NCI-H748 (cell line): ENCODE results near the gene BPIFB2.

Experiments used
- DNase-seq: peaks from one replicate; lab custom pipeline; 2025; ENCODE audit not compliant: unreplicated experiment; lab: John Stamatoyannopoulos, UW

Gene BPIFB2

DNA sequence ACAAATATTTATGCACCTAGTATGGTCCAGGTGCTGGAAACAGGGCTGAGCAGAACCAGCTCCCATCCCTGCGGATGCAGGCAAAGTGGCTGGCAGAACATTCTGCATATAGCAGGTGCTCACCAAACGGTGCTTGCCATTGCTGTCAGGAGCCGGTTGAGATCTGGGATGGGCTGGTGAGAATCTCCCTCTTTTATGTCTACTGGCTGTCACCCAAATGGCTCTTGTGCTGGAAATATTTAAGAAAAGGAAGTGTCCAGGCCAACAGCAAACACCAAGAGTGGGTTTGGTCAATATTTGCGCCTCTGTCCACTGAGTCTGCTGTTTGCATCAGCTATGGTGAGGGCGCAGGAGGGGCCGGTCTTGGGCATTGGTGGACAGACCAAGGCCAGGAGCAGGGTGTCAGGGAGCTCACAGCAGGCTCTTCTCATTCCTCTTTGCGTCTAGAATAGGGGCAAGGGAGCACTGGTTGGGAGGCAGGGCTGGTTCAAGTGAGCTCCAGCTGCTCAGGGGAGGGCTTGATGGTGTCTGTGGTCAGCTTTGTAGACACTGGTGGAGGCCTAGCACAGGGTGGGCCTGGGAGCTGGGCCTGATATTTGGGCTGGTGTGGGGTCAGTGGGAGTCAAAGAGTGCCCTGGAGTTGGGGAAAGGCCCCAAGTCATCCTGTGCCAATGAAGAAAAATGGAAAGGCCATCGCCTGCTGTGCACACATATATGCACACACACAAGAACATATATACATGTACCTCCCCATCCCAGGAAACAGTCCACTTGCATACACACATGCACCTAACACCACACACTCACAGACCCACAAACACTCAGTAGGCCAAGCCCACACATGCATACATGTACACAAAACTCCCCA is 1.4 kb upstream of the BPIFB2 start:
- no peak for DNase-seq

DNA sequence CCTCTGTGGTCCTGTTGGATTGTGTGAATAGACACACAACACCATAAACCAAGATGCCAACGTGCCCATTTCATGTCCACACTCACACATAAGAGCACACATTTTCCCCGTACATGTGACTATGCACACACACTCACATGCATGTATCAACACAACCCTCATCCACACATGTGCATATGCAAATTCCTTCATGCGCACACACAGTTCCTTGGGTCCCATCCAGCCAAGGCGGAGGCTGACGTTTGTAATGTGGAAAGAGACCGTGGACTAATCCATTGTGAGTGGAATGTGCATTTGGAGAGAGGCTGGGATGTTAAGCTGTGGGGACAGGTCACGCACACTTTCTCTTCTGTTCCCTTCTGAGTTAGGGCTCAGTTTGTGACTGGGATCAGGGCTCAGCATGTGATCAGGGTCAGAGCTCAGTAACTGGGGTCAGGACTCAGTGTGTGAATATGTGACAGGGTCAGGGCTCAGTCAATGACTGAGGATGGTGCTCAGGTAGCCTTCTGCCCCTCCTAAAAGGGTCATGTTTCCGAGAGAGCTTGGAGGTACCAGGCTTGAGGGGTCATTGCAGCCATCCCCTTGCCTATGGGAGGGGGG is 628 bp upstream of the BPIFB2 start:
- DNase-seq: no peak

DNA sequence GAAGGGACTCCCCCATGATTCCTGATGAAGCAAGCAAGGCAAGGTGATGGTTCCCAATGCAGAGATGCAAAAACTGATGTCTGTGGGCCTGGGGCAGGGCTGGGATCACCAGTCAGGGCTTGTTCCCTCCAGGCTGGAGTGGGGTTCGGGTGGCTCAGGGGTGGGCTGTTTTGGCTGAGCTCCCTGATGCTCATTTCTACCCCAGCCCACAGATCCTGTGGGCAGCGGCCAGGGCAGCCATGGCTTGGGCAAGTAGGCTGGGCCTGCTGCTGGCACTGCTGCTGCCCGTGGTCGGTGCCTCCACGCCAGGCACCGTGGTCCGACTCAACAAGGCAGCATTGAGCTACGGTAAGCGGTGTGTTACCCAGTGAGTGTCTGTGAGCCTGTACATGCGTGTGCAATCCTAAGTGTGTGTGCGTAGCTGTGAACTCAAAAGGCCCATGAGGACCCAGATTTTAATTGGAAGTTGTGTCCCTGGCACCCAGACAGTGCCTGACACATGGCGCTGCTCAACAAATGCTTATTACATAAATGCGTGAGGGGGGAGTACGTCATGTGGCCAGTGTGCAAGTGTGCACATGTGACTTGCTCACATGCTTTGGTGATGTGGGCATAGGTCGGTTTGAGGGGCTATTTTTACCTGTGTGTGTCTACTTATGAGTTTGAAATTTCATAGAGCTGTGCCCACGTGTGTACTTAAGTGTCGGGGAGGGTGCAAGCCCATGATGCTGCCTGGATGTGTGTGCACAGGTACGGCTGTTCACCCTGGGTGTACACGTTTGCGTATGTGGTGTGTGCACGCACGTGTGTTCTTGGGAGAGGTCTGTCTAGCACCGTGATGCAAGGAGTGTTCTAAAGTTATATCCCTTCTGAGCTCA is 1.1 kb downstream of the BPIFB2 start:
- no peak for DNase-seq

DNA sequence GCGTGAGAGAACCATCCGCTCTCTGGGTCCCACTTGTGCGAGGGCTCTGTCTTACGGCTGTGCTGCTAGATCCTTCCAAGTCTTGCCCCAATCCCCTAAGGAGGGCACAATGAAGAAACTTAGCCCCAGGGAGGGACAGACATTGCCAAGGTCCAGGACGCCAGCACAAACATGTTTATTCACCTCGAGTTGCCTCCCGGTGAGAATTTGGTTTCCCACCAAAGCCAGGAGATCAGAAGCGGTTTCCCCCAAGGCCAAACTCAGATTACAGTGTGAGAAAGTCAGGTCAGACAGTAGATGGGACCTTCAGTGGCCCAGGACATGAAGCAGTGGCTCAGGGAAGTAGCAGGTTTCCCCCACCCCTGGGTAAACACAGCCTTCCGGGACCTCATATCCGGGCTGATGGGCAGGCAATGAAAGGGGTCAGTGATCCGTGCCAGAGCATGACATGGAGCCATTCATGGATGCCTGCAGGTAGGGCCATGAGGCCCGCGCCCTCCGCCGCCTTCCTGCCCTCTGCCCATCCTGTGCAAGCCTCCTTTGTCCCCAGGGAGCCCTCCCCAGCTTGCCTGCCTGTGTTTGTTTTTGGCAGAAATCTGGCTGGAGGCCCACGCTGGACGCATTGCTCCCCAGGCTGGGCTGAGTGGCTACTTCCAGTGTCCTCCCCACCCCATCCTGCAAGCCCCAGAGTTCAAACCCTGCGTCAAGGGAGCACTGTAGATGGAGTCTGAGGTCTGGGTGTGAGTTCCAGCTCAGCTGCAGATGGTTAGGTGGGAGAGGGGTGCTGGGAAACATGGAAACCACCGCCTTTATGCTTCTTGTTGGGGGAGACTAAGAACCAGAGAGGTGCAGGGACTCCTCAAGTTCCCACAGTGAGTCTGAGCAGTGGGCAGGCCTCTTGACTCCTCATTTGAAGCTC is 2.0 kb downstream of the BPIFB2 start:
- DNase-seq: peak; percentile 45

DNA sequence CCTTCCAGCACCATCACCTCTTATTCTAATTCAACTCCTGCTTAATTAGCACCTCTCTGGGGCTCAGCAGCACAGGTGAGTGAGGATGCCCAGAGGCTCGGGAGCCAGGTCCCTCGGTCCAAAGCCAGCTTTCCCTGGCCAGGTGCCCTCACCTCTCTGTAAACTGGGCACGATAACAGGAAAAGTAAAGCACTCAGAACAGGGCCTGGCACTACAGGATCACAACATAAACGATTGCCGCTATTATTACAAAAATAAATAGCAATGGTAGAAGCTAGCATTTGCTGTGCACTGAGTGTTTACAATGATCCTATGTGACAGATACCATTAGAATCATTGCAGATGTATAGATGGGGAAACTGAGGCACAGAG is 2.6 kb downstream of the BPIFB2 start:
- no peak for DNase-seq

DNA sequence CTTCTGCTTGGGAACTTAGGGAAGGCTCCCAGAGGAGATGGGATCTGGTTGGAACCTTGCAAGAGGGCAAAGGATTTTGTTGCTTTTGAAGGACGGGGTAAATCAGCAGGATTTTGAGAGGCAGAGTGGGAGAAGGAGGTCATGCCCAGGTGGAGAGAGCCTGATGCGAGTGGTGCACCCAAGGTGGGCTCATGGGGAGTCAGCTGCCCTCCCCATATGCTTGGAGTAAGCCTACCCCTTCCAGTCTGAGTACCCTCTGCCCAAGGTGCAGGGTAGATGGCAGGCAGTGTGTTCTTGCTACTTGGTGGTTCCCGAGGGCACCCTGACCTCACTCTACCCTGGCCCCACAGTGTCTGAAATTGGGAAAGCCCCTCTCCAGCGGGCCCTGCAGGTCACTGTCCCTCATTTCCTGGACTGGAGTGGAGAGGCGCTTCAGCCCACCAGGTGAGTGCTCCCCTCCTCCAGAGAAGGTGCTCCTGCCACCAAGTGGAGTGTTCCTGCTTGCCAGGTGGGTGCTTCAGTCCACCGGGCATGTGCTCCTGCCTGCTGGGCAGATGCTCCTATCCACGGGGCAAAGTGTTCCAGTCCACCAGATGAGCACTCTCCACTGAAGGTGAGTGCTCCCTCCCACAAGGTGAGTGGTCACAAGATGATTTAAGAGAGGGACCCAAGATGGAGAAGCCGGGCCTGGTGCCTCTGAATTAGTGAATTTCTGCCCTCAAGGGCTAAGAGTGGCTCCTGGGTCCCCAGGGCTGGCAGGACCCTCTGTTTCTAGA is 3.4 kb downstream of the BPIFB2 start:
- no peak for DNase-seq

DNA sequence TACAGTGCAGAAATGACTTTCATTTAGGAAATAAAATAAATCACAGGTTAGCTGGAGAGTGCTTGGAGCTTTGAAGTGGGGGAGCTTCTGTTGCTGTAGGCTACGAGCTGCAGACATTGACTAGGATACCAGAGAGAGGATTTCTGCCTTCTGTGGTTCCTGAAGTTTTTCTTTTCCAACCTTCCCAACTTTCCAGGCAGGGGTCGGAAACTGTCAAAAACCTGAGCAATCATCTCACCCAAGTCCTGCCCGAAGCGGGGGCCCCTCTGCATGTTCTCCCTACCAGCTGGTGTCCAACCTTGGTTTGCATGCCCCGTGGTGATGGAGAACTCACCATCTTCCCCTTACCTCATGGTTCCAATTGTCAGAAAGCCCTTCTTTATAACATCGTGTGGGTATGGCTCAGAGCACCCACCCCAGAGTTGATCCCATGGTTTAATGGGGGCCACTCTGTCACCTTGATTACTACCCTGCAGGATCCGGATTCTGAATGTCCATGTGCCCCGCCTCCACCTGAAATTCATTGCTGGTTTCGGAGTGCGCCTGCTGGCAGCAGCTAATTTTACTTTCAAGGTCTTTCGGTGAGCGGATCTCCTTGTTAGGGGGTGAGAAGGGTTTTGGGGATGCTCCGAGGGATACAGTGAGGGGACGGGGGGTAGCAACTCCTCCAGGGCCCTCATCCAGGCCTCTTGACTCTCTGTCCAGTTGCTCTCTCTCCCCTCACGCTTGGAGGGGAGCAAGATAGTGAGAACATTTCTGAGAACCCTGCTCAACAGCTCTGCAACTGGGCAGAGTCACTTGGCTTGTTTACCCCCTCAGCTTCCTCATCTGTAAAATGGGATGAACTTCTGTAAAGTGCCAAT is 5.1 kb downstream of the BPIFB2 start:
- DNase-seq: no peak

DNA sequence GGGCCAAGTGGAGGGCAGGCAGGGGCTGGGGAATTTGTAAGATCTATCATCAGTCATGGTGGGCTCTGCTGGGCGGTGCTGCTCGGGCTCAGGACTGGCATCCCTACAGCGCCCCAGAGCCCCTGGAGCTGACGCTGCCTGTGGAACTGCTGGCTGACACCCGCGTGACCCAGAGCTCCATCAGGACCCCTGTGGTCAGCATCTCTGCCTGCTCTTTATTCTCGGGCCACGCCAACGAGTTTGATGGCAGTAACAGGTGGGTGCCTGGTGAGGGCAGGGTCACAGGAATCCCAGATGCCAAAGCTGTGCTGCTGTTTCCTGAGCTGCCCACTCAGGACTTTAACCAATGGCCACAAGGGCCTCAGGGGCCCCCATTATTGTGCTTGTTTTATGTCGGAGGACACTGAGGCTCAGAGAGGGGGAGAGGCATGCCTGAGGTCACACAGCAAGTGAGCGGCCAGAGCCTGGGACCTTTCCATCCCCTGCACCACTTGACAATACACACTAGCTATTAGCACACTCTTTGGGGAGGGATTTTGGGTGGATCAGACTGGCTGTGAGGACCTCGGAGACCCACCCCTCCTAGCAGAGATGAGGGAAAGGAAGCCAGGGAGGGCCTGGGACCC is 6.3 kb downstream of the BPIFB2 start:
- DNase-seq: no peak

DNA sequence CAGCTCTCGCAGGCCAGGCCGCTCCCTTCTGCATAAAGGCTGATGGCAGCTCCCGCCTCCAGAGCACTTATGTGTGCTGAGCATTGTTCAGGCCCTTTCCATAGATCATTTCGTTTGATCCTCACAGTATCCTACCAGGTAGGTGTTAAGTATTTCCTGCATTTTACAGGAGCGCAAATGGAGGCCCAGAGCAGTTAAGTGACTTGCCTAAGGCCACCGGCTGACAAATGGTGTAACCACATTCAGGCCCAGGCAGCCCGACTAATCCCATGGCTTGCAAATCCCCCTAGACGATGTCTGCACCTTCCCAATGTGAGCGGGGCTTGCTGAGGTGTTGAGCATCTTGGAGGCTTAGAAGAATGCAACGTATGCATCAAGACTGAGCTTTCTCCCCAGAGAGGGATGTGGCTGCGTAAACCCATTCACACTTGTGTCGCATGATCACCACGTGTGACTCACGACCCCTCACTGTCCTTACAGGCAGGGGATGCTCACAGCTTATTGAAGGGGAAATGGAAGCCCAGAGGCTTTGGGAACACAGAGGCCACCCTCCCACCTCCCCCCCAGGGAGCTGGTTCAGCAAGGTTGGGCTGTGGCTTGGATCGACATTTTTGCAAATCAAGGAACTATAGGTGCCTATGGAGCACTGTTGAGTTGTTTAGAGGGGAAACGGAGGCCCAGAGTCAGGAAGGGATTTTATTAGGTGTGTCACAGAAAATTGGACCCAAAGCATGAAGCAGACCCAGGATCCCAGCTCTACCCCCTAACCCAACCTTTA is 7.0 kb downstream of the BPIFB2 start:
- DNase-seq: no peak

DNA sequence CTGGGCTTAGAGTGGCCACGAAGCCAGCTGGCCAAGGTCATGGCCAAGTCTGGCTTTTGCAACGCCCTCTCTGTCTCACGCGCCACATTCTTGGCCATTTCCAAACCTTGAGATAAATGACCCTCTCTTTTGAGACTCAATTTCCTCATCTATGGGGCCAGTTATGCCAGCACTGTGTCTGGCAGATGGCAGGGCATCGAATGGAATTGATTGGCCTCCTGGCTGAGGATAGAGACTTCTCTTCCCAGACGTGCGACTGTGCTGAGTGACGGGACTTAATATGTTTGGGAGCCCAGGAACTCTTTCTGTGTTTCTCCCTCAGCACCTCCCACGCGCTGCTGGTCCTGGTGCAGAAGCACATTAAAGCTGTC is 7.6 kb downstream of the BPIFB2 start:
- no peak for DNase-seq

DNA sequence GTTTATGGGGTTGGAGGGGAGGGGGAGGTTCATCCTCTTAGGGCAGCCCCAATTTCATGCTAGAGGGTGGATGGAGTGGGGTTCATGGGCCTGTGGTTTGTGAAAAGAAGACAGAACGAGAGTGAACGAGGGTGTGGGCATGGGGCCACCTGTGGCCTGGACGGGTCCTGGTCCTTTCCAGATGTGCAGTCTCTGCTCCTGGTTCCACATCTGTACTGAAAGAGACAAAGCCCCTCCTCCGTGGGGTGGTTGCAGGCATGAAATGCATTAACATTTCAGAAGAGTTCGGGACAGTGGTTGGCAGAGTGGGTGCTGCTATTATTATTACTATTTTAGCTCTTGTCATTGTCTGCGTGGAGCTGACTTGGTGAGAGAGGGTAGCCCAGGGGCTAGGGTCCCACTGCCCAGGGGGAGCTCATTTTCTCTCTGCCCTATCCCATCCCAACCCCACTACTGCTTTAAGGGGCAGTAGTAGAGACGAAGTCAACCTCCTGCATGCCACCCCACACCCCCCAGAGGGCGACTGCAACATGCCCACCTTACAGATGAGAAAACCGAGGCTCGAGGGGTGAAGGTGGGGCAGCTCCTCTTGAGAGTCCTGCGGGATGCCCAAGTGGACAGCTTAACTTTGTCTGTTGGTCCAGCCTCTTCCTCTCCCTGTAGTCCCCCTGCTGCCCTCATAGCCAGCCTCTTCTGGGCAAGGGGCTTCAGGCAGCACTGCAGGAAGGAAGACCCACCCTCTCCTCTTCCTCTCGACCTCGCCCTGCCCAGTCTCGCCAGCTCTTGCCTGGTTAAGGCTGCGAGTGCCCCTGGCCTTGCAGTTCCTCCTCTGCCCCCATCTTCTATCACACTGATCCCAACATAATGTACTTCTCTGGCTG is 8.4 kb downstream of the BPIFB2 start:
- DNase-seq: no peak

DNA sequence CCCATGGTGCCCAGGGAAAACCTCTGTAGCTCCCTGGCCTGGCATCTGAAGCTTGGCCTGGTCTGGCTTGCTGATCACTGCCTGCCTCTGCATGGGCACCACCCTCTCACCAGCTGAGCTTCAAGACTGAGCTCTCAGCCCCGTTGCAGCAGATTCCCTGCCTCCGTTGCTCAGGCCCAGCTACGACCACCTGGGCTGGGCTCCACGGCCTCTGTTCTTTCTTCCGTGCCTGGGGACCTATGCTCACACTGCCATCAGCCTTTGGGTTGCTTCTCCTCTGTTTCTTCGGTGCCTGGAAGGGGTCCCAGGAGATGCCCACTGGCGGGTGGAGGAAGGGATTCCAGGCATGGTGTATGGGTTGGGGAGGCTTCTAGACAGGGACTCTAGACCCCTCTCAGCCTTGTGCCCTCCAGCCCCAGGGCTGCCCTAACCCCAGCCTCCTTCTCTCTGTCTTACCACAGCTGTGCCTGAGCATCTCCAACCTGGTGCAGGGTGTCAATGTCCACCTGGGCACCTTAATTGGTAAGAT is 9.1 kb downstream of the BPIFB2 start:
- no peak for DNase-seq

DNA sequence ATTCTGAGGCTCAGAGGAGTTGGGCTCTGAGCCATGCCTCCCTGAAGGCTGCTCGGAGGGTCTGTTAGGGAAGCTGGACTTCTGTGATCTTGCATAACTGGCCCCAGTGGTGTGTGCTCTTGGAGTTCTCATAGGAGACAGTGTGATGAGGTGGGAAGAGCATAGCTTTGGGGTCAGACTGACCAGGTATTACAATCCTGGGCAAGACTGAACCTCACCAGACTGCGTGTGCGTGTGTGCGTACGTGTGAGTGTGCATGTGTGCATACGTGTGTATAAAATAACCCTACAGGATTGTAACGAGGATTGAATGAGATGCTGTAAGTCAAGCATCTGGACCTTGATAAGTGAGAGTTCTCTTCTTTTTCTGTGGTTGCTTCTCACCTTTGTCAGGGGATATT is 10.0 kb downstream of the BPIFB2 start:
- no peak for DNase-seq

DNA sequence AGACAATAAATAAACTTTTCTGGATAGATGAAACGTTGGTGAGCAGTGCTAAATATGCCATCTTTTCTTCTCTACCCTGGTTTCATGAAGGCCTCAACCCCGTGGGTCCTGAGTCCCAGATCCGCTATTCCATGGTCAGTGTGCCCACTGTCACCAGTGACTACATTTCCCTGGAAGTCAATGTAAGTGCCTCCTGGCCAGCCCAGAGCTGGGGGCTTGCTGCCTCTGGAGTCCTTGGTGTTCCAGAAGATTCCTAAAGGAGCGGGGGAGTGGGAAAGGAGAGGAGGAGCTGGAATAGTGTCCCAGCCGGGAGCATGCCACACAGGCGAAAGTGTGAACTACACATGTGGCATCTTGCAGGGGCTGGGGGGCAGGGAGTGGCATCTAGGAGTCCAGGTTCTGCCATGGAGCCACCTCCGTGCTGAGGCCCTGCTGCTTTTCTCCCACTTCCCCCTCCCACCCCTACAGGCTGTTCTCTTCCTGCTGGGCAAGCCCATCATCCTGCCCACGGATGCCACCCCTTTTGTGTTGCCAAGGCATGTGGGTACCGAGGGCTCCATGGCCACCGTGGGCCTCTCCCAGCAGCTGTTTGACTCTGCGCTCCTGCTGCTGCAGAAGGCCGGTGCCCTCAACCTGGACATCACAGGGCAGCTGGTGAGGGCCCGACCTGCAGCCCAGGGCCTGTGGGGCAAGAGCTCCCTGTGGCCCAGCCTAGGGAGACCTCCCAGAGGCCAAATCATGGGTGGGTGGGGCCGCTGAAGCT is 10.8 kb downstream of the BPIFB2 start:
- DNase-seq: no peak

DNA sequence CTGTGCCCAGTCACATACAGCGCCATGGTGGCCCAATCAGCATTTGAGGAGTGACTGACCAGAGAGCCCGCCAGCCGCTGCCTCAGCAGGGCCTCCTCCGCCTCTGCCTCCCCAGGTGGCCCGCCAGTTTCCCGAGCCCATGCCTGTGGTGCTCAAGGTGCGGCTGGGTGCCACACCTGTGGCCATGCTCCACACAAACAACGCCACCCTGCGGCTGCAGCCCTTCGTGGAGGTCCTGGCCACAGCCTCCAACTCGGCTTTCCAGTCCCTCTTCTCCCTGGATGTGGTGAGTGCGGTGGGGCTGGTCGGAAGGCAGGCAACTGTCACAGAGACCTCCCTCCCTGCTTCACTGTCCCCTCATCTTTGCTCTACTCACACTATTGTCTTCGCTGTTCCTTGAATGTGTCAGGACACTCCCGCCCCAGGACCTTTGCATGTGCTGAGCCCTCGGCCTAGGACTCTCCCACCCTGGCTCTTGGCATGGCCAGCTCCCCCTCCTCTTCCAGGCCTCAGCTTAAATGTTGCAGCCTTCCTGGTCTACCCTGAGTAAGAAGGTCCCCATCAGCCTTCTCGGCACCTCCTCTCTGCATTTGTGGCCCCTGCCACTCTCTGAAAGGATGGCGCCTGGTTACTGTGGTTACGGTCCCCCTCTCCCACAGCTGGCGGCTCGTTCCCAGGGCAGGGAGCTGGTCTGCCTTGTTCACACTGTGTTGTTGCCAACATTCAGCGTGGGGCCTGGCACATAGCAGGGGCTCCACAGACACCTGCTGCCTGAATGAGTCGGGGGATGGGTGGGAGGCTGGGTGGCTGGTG is 12.2 kb downstream of the BPIFB2 start:
- peak; percentile 22 for DNase-seq
